Endothelial cell of umbilical vein (primary cell): Measurements from ENCODE around the gene PRPF8. TPM values are rescaled to one million over a fixed set of nuclear protein-coding genes. Genes with fewer than 3 reads are reported as not detected.

Experiments used
- BruUV-seq: library from RNA; stranded (reverse); fragments of 400-500 nt; replicated peaks from 2 replicates; lab custom pipeline; 2021; lab: Mats Ljungman, UMichigan
- CTCF ChIA-PET: fragments of 300-600, 350-600 bp; sonication (Branson Sonifier 250); formaldehyde crosslinking; loops from one replicate; lab custom pipeline; 2021; ENCODE audit warnings: antibody characterized with exemption, inconsistent platforms; lab: Charles Lee
- POLR2A ChIA-PET: fragments of 300-600, 350-600 bp; sonication (Branson Sonifier 250); formaldehyde crosslinking; loops from one replicate; lab custom pipeline; 2021; ENCODE audit warnings: antibody characterized with exemption, inconsistent platforms; lab: Charles Lee
- DNase-seq: peaks from one replicate; pipeline ENCODE4 v3.0.0-alpha.2; 2011; ENCODE audit warnings: low read depth, low spot score
- FAIRE-seq: peaks from 2 replicates; lab custom pipeline; 2011; peaks lifted over from hg19 to GRCh38; lab: Jason Lieb, UNC
- H2AFZ ChIP-seq: 2 replicates; pipeline ENCODE4 v1.6.0; 2012; ENCODE audit warnings: low read depth, low read length, control low read depth, inconsistent platforms
- H3K27ac ChIP-seq: 2 replicates; pipeline ENCODE4 v1.5.1; 2011; ENCODE audit warnings: low read depth, mild to moderate bottlenecking, control low read depth, low read length, moderate library complexity; ENCODE audit not compliant: insufficient read depth
- H3K27me3 ChIP-seq, 2 experiments: 2 replicates each; pipeline versions ENCODE4 v1.6.0 to v1.6.1; 2011; ENCODE audit warnings: low read length in 2 of 2, mixed read lengths in 1 of 2; ENCODE audit not compliant: control insufficient read depth in 2 of 2, insufficient read depth in 2 of 2
- H3K36me3 ChIP-seq, 2 experiments: 2 replicates in 1 of 2; 3 replicates in 1 of 2; pipeline ENCODE4 v1.5.1; 2011; ENCODE audit warnings: low read length in 2 of 2, mild to moderate bottlenecking in 1 of 2, moderate library complexity in 1 of 2; ENCODE audit not compliant: control insufficient read depth in 2 of 2, insufficient read depth in 2 of 2; ENCODE audit errors: extremely low read depth in 1 of 2
- H3K4me1 ChIP-seq: 3 replicates; pipeline ENCODE4 v1.5.1; 2011; ENCODE audit warnings: mild to moderate bottlenecking, low read length; ENCODE audit not compliant: control insufficient read depth, insufficient read depth; ENCODE audit errors: extremely low read depth
- H3K4me2 ChIP-seq: 2 replicates; pipeline ENCODE4 v1.6.1; 2011; ENCODE audit warnings: low read length, control low read depth, mixed read lengths; ENCODE audit not compliant: insufficient read depth
- H3K4me3 ChIP-seq, 3 experiments: fragments of 200-600 bp in 1 of 3; sonication (generic), shearing (Covaris generic) in 1 of 3; replicated peaks in 1 of 3; 2 replicates each; pipeline ENCODE4 v1.5.1; 2011 to 2016; ENCODE audit warnings: control low read depth in 3 of 3, low read length in 3 of 3, mild to moderate bottlenecking in 2 of 3, inconsistent platforms in 1 of 3, low read depth in 1 of 3, moderate library complexity in 1 of 3; ENCODE audit not compliant: insufficient read depth in 1 of 3
- H3K79me2 ChIP-seq: 2 replicates; pipeline ENCODE4 v1.6.0; 2012; ENCODE audit warnings: low read length, inconsistent platforms; ENCODE audit not compliant: control insufficient read depth, insufficient read depth
- H3K9ac ChIP-seq: replicated peaks from 2 replicates; pipeline ENCODE3; 2011; ENCODE audit warnings: low read length, control low read depth; ENCODE audit not compliant: insufficient read depth; ENCODE audit errors: extremely low read depth
- H3K9me1 ChIP-seq: replicated peaks from 3 replicates; pipeline ENCODE4 v1.6.0; 2011; ENCODE audit warnings: mild to moderate bottlenecking, low read length; ENCODE audit not compliant: control insufficient read depth, insufficient read depth; ENCODE audit errors: extremely low read depth
- H3K9me3 ChIP-seq: replicated peaks from 2 replicates; pipeline ENCODE4 v1.5.1; 2012; ENCODE audit warnings: low read length, inconsistent platforms; ENCODE audit not compliant: control insufficient read depth, insufficient read depth
- H4K20me1 ChIP-seq: replicated peaks from 2 replicates; pipeline ENCODE3; 2011; ENCODE audit warnings: mild to moderate bottlenecking, low read length; ENCODE audit not compliant: control insufficient read depth, insufficient read depth; ENCODE audit errors: extremely low read depth
- EZH2 ChIP-seq: IDR thresholded peaks from 2 replicates; pipeline ENCODE4 v1.6.1; 2012; ENCODE audit warnings: borderline replicate concordance, low read depth, mild to moderate bottlenecking, moderate library complexity, low read length, inconsistent platforms; ENCODE audit not compliant: severe bottlenecking
- FOS ChIP-seq: IDR thresholded peaks from 2 replicates; pipeline ENCODE4 v1.6.1; 2011; ENCODE audit warnings: mild to moderate bottlenecking, low read length, moderate library complexity, borderline replicate concordance; ENCODE audit not compliant: insufficient read depth
- GATA2 ChIP-seq: IDR thresholded peaks from 2 replicates; pipeline ENCODE4 v1.7.0; 2011; ENCODE audit warnings: low read depth, mild to moderate bottlenecking, moderate library complexity, mixed read lengths, low read length; ENCODE audit not compliant: insufficient read length, insufficient read depth
- JUN ChIP-seq: IDR thresholded peaks from 2 replicates; pipeline ENCODE4 v1.6.1; 2011; ENCODE audit warnings: borderline replicate concordance, low read depth; ENCODE audit not compliant: insufficient read length, insufficient read depth
- MAX ChIP-seq: IDR thresholded peaks from 2 replicates; pipeline ENCODE4 v1.6.1; 2011; ENCODE audit not compliant: insufficient read depth, insufficient read length
- MYC ChIP-seq: IDR thresholded peaks from one replicate; pipeline ENCODE4 v1.6.1; 2011; ENCODE audit warnings: mild to moderate bottlenecking, low read depth, low read length
- POLR2A ChIP-seq: IDR thresholded peaks from 2 replicates; pipeline ENCODE4 v1.6.1; 2012; ENCODE audit warnings: low read depth, mild to moderate bottlenecking, control low read depth, low read length
- POLR2AphosphoS5 ChIP-seq: IDR thresholded peaks from 2 replicates; pipeline ENCODE4 v1.6.1; 2012; ENCODE audit warnings: low read depth, mild to moderate bottlenecking, control low read depth, low read length, moderate library complexity; ENCODE audit not compliant: insufficient read depth
- dilution Hi-C: fragments of 300-500 bp; cut with MboI; formaldehyde crosslinking; loops from one replicate; pipeline ENCODE4 v1.15.0; 2019; ENCODE audit warnings: low sequenced_read_pairs; ENCODE audit not compliant: extremely low pct_ligation_motif_present
- intact Hi-C: fragments of 100-400 bp; cut with micrococcal nuclease; formaldehyde crosslinking; loops from one replicate; pipeline ENCODE4 v1.10.0; 2022
- polyA plus RNA-seq, 4 experiments: library from polyadenylated mRNA; depleted of rRNA in 3 of 4; stranded (reverse) in 3 of 4; unstranded in 1 of 4; fragments of >200 nt; gene quantifications; 2 replicates each; pipeline versions ENCODE4 v1.2.1 to v1.2.3, GENCODE V29; 2011 to 2012; ENCODE audit warnings: missing spikeins in 1 of 4
- total RNA-seq: library from RNA; stranded (reverse); gene quantifications from 2 replicates; pipeline ENCODE4 v1.2.3, GENCODE V29; 2021
- TF ChIP-seq, protein P1 (sequence below), 2 donors: IDR thresholded peaks; 1 replicate in 1 of 2; 2 replicates in 1 of 2; pipeline ENCODE4 v1.5.1; 2011; ENCODE audit warnings: low read length in 2 of 2, mild to moderate bottlenecking in 2 of 2, moderate library complexity in 2 of 2, control low read depth in 1 of 2, inconsistent platforms in 1 of 2, low read depth in 1 of 2; ENCODE audit not compliant: insufficient read depth in 1 of 2; ENCODE audit errors: extremely low read depth in 1 of 2

Gene PRPF8
- total and polyA plus RNA-seq, 2 donors (not counting 3 experiments of a cell fraction or from before 2014, with no cell fraction given): 215 to 301 TPM

- Histone ChIP-seq H3K27ac (peak overlapping the region; percentile 72), H3K4me3 (peak overlapping the region; percentile 72 to 80 (median 78)), H3K27me3 (no peaks in the 10 kb centered on the region), H3K9ac (peak overlapping the region; percentile 84), H3K4me1 (peaks cover 35% of the 10 kb centered on the region), H3K36me3 (peaks cover 0 to 10% of the 10 kb centered on the region in 2 experiments), H3K9me3 (no peaks in the 10 kb centered on the region), H4K20me1 (no peaks in the 10 kb centered on the region), H3K4me2 (peak overlapping the region; percentile 53), H3K79me2 (peaks cover 14% of the 10 kb centered on the region), H2AFZ (no peak overlapping the region), H3K9me1 (no peaks in the 10 kb centered on the region)
- BruUV-seq: TSS peak; percentile 28
- DNase-seq (peak; percentile 60), FAIRE-seq (peak; percentile 86)
- TF ChIP-seq POLR2A: no peak
- TF ChIP-seq FOS: peak; percentile 61
- TF ChIP-seq POLR2AphosphoS5: peak; percentile 43
- no peak for TF ChIP-seq MAX
- TF ChIP-seq, protein P1, sequence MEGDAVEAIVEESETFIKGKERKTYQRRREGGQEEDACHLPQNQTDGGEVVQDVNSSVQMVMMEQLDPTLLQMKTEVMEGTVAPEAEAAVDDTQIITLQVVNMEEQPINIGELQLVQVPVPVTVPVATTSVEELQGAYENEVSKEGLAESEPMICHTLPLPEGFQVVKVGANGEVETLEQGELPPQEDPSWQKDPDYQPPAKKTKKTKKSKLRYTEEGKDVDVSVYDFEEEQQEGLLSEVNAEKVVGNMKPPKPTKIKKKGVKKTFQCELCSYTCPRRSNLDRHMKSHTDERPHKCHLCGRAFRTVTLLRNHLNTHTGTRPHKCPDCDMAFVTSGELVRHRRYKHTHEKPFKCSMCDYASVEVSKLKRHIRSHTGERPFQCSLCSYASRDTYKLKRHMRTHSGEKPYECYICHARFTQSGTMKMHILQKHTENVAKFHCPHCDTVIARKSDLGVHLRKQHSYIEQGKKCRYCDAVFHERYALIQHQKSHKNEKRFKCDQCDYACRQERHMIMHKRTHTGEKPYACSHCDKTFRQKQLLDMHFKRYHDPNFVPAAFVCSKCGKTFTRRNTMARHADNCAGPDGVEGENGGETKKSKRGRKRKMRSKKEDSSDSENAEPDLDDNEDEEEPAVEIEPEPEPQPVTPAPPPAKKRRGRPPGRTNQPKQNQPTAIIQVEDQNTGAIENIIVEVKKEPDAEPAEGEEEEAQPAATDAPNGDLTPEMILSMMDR (IDR thresholded peaks at IDR 0.05; ENCODE audit: extremely low read depth in 1 of 2, insufficient read depth in 1 of 2, low read depth in 1 of 2, low read length in 2 of 2): no peak
- no peak for TF ChIP-seq EZH2
- no peak for TF ChIP-seq MYC
- TF ChIP-seq JUN: peak; percentile 51
- no peak for TF ChIP-seq GATA2
- dilution Hi-C loops: no loop called here
- intact Hi-C loops: loop anchor here (1.0 kb wide), 3 partner anchors 16 to 385 kb away; partner anchors contain the start of gene SLC43A2
- POLR2A ChIA-PET: interaction anchor here (1.3 kb wide), 1 partner anchor 72 kb away, joined by 4 read pairs; no protein-coding TSS in a partner anchor
- CTCF ChIA-PET: interaction anchor here (1.3 to 7.7 kb wide), 5 partner anchors 15 to 385 kb away, joined by 3 to 218 read pairs (median 7); partner anchors contain the start of gene SLC43A2
These were observed 40.0 kb downstream of the PRPF8 start for GRCh38 chr17:1644493-1645206.
